ENCODE results near the gene LRRC45. TPM values are rescaled to one million over a fixed set of nuclear protein-coding genes. Genes with fewer than 3 reads are reported as not detected.
A peak's percentile ranks its signal among the peaks of the same experiment; 100 is the strongest.

Gene LRRC45
- total and polyA plus RNA-seq, 2 experiments from 2014 or later: 16.1 to 40.7 TPM

GRCh38 chr17:82056729-82057621 is 33.9 kb downstream of the LRRC45 start (continued):
- TF ChIP-seq, protein P1, sequence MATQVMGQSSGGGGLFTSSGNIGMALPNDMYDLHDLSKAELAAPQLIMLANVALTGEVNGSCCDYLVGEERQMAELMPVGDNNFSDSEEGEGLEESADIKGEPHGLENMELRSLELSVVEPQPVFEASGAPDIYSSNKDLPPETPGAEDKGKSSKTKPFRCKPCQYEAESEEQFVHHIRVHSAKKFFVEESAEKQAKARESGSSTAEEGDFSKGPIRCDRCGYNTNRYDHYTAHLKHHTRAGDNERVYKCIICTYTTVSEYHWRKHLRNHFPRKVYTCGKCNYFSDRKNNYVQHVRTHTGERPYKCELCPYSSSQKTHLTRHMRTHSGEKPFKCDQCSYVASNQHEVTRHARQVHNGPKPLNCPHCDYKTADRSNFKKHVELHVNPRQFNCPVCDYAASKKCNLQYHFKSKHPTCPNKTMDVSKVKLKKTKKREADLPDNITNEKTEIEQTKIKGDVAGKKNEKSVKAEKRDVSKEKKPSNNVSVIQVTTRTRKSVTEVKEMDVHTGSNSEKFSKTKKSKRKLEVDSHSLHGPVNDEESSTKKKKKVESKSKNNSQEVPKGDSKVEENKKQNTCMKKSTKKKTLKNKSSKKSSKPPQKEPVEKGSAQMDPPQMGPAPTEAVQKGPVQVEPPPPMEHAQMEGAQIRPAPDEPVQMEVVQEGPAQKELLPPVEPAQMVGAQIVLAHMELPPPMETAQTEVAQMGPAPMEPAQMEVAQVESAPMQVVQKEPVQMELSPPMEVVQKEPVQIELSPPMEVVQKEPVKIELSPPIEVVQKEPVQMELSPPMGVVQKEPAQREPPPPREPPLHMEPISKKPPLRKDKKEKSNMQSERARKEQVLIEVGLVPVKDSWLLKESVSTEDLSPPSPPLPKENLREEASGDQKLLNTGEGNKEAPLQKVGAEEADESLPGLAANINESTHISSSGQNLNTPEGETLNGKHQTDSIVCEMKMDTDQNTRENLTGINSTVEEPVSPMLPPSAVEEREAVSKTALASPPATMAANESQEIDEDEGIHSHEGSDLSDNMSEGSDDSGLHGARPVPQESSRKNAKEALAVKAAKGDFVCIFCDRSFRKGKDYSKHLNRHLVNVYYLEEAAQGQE (IDR thresholded peaks at IDR 0.05; ENCODE audit: unreplicated experiment): no peak
- no peak for TF ChIP-seq JUNB (IDR thresholded peaks at IDR 0.05; ENCODE audit: unreplicated experiment)
- no peak for TF ChIP-seq ZNF331 (CRISPR knock-in tag; IDR thresholded peaks at IDR 0.05; ENCODE audit: low read depth)
- no peak for TF ChIP-seq POLR2AphosphoS5 (IDR thresholded peaks at IDR 0.05; ENCODE audit: low read depth)
- TF ChIP-seq, protein P2, sequence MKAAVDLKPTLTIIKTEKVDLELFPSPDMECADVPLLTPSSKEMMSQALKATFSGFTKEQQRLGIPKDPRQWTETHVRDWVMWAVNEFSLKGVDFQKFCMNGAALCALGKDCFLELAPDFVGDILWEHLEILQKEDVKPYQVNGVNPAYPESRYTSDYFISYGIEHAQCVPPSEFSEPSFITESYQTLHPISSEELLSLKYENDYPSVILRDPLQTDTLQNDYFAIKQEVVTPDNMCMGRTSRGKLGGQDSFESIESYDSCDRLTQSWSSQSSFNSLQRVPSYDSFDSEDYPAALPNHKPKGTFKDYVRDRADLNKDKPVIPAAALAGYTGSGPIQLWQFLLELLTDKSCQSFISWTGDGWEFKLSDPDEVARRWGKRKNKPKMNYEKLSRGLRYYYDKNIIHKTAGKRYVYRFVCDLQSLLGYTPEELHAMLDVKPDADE (IDR thresholded peaks at IDR 0.05): no peak
- TF ChIP-seq CREB1 (CRISPR knock-in tag; IDR thresholded peaks at IDR 0.05; ENCODE audit: low read depth): no peak
- TF ChIP-seq NANOG (IDR thresholded peaks at IDR 0.05; ENCODE audit: borderline replicate concordance): no peak
- no peak for TF ChIP-seq ZNF114 (CRISPR knock-in tag; IDR thresholded peaks at IDR 0.05)
- no peak for TF ChIP-seq CTCF (conservative IDR thresholded peaks at IDR 0.05; ENCODE audit: low read depth in 2 of 2)

DNA sequence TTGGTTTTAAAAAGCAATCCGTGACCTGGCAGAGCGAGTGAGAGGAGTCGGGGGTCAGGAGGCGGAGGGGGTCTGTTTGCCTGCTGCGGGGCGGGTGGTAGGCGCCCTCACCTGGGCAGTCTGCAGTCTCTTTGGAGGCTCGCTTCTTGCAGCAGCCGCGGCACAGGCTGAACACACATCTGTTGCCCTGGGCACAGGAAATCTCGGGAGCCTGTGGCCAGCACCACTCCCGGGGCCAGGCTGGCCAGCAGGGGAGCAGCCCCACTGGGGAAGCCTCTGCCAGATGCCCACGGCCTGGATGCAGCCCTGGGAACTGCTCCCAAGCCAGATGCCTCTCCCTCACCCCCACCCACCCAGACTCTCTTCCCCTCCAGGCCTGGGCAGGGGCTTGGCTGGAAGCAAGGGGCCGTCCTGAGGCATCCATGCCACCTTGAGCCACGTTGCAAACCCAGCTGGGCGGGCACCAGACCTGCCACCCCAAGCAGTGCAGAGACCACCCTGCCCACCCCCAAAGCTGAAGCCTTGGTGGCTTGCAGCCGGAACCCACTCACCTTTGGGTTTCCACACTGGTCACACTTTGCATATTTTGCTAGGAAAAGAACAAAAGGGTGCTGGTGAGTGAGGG is 35.2 kb downstream of the LRRC45 start:
- peak in 1 of 2 experiments; percentile 40; a peak in 1 of 4 replicates for TF ChIP-seq CTCF (conservative IDR thresholded peaks at IDR 0.05; ENCODE audit: low read depth in 2 of 2)
- no peak for TF ChIP-seq JUNB (IDR thresholded peaks at IDR 0.05; ENCODE audit: unreplicated experiment)
- no peak overlapping the region for H3K27ac Mint-ChIP-seq
- Histone ChIP-seq H3K4me2 (no peak overlapping the region), H3K4me1 (ENCODE audit: insufficient read depth) (no peaks in the 10 kb centered on the region), H4K20me1 (replicated peaks; ENCODE audit: insufficient read depth) (no peaks in the 10 kb centered on the region), H2AFZ (no peak overlapping the region), H3K4me3 (no peak overlapping the region), H3K9me2 (ENCODE audit: insufficient read depth) (no peaks in the 10 kb centered on the region), H3K79me2 (replicated peaks; ENCODE audit: insufficient read depth) (no peaks in the 10 kb centered on the region), H3K36me3 (ENCODE audit: insufficient read depth) (peaks cover 4% of the 10 kb centered on the region; the same call in 1 of the 2 replicates), H3F3A (replicated peaks; ENCODE audit: low read depth) (peaks cover 6% of the 10 kb centered on the region; the same call in 1 of the 2 replicates), H3K27me3 (ENCODE audit: insufficient read depth) (no peaks in the 10 kb centered on the region), H3K27ac (ENCODE audit: low read depth) (no peak overlapping the region; the same call in 1 of the 2 replicates)
- no peaks in the 10 kb centered on the region for H3K4me1 Mint-ChIP-seq
- H3K4me3 Mint-ChIP-seq: no peak overlapping the region
- H3K9me3 Mint-ChIP-seq: no peaks in the 10 kb centered on the region
- peaks cover 22% of the 10 kb centered on the region for H3K36me3 Mint-ChIP-seq (ENCODE audit: low read depth)
- peak; percentile 6 for DNase-seq (ENCODE audit: low spot score)
- H3K27me3 Mint-ChIP-seq (ENCODE audit: insufficient read depth, low read depth, poor library complexity): peaks cover 14% of the 10 kb centered on the region
- ATAC-seq: peak; percentile 24
